Type B pancreatic cell (in vitro differentiated cells): ENCODE results near the gene C1orf50. TPM values are rescaled to one million over a fixed set of nuclear protein-coding genes. Genes with fewer than 3 reads are reported as not detected.

Experiments used
- DNase-seq: peaks from one replicate; pipeline ENCODE4 v3.0.0; 2021; ENCODE audit warnings: mixed read lengths; ENCODE audit not compliant: unreplicated experiment; ENCODE audit errors: extremely low spot score
- H3K27ac Mint-ChIP-seq: 2 replicates; pipeline ENCODE4 v1.8.0; 2021; ENCODE audit warnings: mild to moderate bottlenecking, mixed read lengths
- H3K27me3 Mint-ChIP-seq: 2 replicates; pipeline ENCODE4 v1.8.0; 2021; ENCODE audit warnings: mixed read lengths
- H3K36me3 Mint-ChIP-seq: 2 replicates; pipeline ENCODE4 v1.8.0; 2021; ENCODE audit warnings: mixed read lengths
- H3K4me1 Mint-ChIP-seq: one replicate; pipeline ENCODE4 v1.8.0; 2021; ENCODE audit warnings: mixed read lengths; ENCODE audit not compliant: unreplicated experiment
- H3K4me3 Mint-ChIP-seq: 2 replicates; pipeline ENCODE4 v1.8.0; 2021; ENCODE audit warnings: mild to moderate bottlenecking, mixed read lengths
- H3K9me3 Mint-ChIP-seq: 2 replicates; pipeline ENCODE4 v1.8.0; 2021; ENCODE audit warnings: mixed read lengths
- CTCF ChIP-seq: fragments of 200-600 bp; sonication (generic); conservative IDR thresholded peaks from 2 replicates; pipeline ENCODE4 v1.5.0; 2021; ENCODE audit warnings: antibody characterized with exemption, mild to moderate bottlenecking
- total RNA-seq: library from RNA; stranded (reverse); gene quantifications from 2 replicates; pipeline ENCODE4 v1.2.1, GENCODE V29; 2021; ENCODE audit warnings: low replicate concordance

Gene C1orf50
- total RNA-seq, 1 donor from 2014 or later = 9.1 TPM

- no peak for TF ChIP-seq CTCF
- no peaks in the 10 kb centered on the region for H3K9me3 Mint-ChIP-seq
- DNase-seq = no peak
- no peaks in the 10 kb centered on the region for H3K4me1 Mint-ChIP-seq
- no peaks in the 10 kb centered on the region for H3K27me3 Mint-ChIP-seq
- H3K36me3 Mint-ChIP-seq = no peaks in the 10 kb centered on the region
- H3K4me3 Mint-ChIP-seq = no peak overlapping the region
- no peak overlapping the region for H3K27ac Mint-ChIP-seq
These were observed 37.0 kb upstream of the C1orf50 start for GRCh38 chr1:42730002-42730401.

- H3K9me3 Mint-ChIP-seq = no peaks in the 10 kb centered on the region
- H3K4me3 Mint-ChIP-seq = no peak overlapping the region
- no peak for DNase-seq
- H3K27ac Mint-ChIP-seq = no peak overlapping the region
- no peak for TF ChIP-seq CTCF
- no peaks in the 10 kb centered on the region for H3K27me3 Mint-ChIP-seq
- no peaks in the 10 kb centered on the region for H3K36me3 Mint-ChIP-seq
- H3K4me1 Mint-ChIP-seq = no peaks in the 10 kb centered on the region
These were observed 36.1 kb upstream of the C1orf50 start for GRCh38 chr1:42730988-42731387.

- no peak overlapping the region for H3K27ac Mint-ChIP-seq
- no peaks in the 10 kb centered on the region for H3K36me3 Mint-ChIP-seq
- no peaks in the 10 kb centered on the region for H3K4me1 Mint-ChIP-seq
- H3K4me3 Mint-ChIP-seq = no peak overlapping the region
- H3K9me3 Mint-ChIP-seq = no peaks in the 10 kb centered on the region
- DNase-seq = no peak
- no peaks in the 10 kb centered on the region for H3K27me3 Mint-ChIP-seq
- TF ChIP-seq CTCF = no peak
These were observed 35.5 kb upstream of the C1orf50 start for GRCh38 chr1:42731585-42731984.

- H3K27me3 Mint-ChIP-seq = no peaks in the 10 kb centered on the region
- H3K27ac Mint-ChIP-seq = no peak overlapping the region
- H3K4me3 Mint-ChIP-seq = no peak overlapping the region
- no peak for TF ChIP-seq CTCF
- H3K4me1 Mint-ChIP-seq = no peaks in the 10 kb centered on the region
- H3K9me3 Mint-ChIP-seq = no peaks in the 10 kb centered on the region
- peak; percentile 52 for DNase-seq
- H3K36me3 Mint-ChIP-seq = no peaks in the 10 kb centered on the region
These were observed 34.8 kb upstream of the C1orf50 start for GRCh38 chr1:42732126-42732680.

- no peak for DNase-seq
- H3K27me3 Mint-ChIP-seq = no peaks in the 10 kb centered on the region
- H3K4me3 Mint-ChIP-seq = no peak overlapping the region
- no peaks in the 10 kb centered on the region for H3K9me3 Mint-ChIP-seq
- H3K36me3 Mint-ChIP-seq = no peaks in the 10 kb centered on the region
- TF ChIP-seq CTCF = no peak
- H3K27ac Mint-ChIP-seq = no peak overlapping the region
- H3K4me1 Mint-ChIP-seq = no peaks in the 10 kb centered on the region
These were observed 33.4 kb upstream of the C1orf50 start for GRCh38 chr1:42733415-42734200.
